Stromal cell of bone marrow (primary cell): ENCODE data around the gene TEAD1.

Source experiments
- DNase-seq: peaks from one replicate; pipeline ENCODE4 v3.0.0-alpha.2; 2012; ENCODE audit warnings: low read depth

Gene TEAD1

GRCh38 chr11:12986194-12986898 is 312.1 kb downstream of the TEAD1 start:
- no peak for DNase-seq

- no peak for DNase-seq
Measured at GRCh38 chr11:12989428-12990161, 315.4 kb downstream of the TEAD1 start.

- no peak for DNase-seq
Measured at GRCh38 chr11:12990162-12990480, 315.9 kb downstream of the TEAD1 start.

GRCh38 chr11:12991426-12991825 is 317.2 kb downstream of the TEAD1 start:
- DNase-seq: no peak

GRCh38 chr11:12993626-12994025 is 319.4 kb downstream of the TEAD1 start:
- DNase-seq: no peak
